Kidney epithelial cell (primary cell): ENCODE data around the gene PDE3A. TPM values are rescaled to one million over a fixed set of nuclear protein-coding genes. Genes with fewer than 3 reads are reported as not detected.

Experiments
- DNase-seq: peaks from one replicate; pipeline ENCODE4 v3.0.0-alpha.2; 2010; ENCODE audit warnings: low read depth
- H3K27me3 ChIP-seq: 2 replicates; pipeline ENCODE4 v1.6.0; 2011; ENCODE audit warnings: low read length; ENCODE audit not compliant: control insufficient read depth, insufficient read depth
- H3K36me3 ChIP-seq: 2 replicates; pipeline ENCODE4 v1.5.1; 2011; ENCODE audit warnings: low read length; ENCODE audit not compliant: control insufficient read depth, insufficient read depth
- H3K4me3 ChIP-seq: 2 replicates; pipeline ENCODE4 v1.5.1; 2011; ENCODE audit warnings: low read depth, mild to moderate bottlenecking, control low read depth, low read length
- total RNA-seq: library from RNA; depleted of rRNA; stranded (reverse); fragments of >200 nt; gene quantifications from 2 replicates; pipeline ENCODE4 v1.2.3, GENCODE V29; 2015
- TF ChIP-seq, protein P1 (sequence below): IDR thresholded peaks from 2 replicates; pipeline ENCODE4 v1.5.1; 2011; ENCODE audit warnings: mild to moderate bottlenecking, moderate library complexity, low read length, control low read depth, inconsistent platforms; ENCODE audit not compliant: insufficient read depth, poor library complexity, severe bottlenecking

PDE3A gene
- total RNA-seq, 1 donor from 2014 or later, result 1.8 TPM

DNA sequence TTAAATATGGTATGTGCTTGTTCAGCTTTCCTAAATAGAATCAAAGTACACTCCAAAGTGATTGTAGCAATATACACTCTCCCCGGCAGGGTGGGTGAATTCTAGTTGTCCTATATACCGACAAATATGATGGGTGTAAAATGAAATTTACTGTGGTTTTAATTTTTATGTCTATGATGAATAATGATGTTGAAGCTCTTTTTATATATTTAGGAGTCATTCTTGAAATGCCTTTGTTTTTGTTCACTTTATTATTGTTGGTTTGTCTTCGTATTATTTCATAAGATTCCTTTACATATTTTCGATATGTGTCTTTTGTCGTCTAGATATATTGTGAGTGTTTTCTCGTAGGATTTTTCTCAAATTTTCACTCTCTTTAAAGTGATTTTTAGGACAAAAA, 105.7 kb downstream of the PDE3A start:
- no peak for DNase-seq
- no peaks in the 10 kb centered on the region for H3K27me3 ChIP-seq
- no peaks in the 10 kb centered on the region for H3K36me3 ChIP-seq
- TF ChIP-seq, protein P1, sequence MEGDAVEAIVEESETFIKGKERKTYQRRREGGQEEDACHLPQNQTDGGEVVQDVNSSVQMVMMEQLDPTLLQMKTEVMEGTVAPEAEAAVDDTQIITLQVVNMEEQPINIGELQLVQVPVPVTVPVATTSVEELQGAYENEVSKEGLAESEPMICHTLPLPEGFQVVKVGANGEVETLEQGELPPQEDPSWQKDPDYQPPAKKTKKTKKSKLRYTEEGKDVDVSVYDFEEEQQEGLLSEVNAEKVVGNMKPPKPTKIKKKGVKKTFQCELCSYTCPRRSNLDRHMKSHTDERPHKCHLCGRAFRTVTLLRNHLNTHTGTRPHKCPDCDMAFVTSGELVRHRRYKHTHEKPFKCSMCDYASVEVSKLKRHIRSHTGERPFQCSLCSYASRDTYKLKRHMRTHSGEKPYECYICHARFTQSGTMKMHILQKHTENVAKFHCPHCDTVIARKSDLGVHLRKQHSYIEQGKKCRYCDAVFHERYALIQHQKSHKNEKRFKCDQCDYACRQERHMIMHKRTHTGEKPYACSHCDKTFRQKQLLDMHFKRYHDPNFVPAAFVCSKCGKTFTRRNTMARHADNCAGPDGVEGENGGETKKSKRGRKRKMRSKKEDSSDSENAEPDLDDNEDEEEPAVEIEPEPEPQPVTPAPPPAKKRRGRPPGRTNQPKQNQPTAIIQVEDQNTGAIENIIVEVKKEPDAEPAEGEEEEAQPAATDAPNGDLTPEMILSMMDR, result no peak
- H3K4me3 ChIP-seq, result no peak overlapping the region

DNA sequence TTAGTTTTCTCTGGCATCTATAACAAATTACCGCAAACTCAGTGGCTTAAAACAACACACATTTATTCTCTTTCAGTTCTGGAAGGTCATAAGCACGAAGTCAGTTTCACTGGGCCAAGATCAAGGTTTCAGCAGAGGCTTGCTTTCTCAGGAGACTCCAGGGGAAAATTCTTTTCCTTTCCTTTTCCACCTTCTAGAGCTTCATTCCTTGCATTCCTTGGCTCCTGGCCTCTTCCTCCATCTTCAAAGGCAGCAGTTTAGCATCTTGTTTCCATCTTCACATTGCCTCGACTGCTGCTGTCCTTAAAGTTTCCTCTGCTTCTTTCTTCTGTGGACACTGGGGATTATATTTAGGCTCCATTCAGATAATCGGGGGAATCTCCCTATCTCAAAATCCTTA, 106.1 kb downstream of the PDE3A start:
- TF ChIP-seq, protein P1, result no peak
- H3K27me3 ChIP-seq, result no peaks in the 10 kb centered on the region
- H3K36me3 ChIP-seq, result no peaks in the 10 kb centered on the region
- DNase-seq, result no peak
- H3K4me3 ChIP-seq, result no peak overlapping the region

DNA sequence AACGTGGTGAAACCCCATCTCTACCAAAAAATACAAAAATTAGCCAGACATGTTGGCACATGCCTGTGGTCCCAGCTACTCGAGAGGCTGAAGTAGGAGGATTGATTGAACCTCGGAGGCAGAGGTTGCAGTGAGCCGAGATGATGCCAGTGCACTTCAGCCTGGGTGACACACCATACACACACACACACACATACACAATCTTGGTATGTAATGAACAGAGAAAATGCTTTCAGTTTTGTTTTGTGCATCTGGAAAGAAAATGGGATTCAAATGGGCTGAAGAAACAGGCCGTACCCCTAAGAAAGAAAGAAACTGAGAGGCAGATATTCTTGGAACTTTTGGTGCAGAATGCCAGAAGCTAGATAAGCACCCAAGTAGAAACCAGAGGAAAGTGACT, 107.2 kb downstream of the PDE3A start:
- TF ChIP-seq, protein P1, result no peak
- no peak for DNase-seq
- H3K36me3 ChIP-seq, result no peaks in the 10 kb centered on the region
- H3K4me3 ChIP-seq, result no peak overlapping the region
- H3K27me3 ChIP-seq, result no peaks in the 10 kb centered on the region

DNA sequence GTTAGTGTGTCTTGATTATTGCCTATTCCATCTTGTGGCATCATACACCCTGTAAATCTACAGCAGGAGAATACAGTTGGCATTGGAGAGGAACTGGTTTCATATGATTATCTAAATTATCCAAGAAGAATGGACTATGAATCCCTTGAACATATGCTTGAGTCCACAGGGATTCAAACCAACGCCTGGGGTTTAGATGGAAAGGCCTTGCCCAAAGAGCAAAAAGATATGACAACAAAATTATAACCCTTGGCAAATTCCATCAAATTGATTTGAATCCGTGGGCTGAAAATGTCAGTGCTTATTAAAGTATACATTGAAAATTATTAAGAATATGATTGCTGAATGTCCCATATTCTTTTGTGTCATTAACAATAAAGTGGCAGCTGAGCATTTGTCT, 108.2 kb downstream of the PDE3A start:
- TF ChIP-seq, protein P1, result no peak
- Histone ChIP-seq H3K4me3 (no peak overlapping the region), H3K27me3 (no peaks in the 10 kb centered on the region), H3K36me3 (no peaks in the 10 kb centered on the region)
- DNase-seq, result no peak

DNA sequence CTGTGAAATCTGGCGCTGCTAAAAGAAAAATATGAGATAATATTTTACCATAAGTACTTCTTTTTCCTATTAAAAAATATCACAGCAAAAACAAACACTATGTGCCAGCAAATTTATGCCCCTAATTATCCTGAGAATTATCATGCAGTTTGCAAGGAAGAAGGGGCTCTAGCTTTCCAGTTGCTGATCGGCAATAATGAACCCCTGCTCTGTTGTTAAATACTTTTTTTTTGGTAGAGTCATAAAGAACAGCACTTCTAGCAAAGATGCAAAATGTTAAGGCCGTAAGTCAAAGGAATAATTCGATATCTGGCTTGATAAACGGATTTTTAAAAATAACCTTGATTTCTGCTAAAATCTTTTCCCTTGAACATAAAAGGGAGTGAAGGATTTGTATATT, 108.9 kb downstream of the PDE3A start:
- TF ChIP-seq, protein P1, result no peak
- Histone ChIP-seq H3K4me3 (no peak overlapping the region), H3K27me3 (no peaks in the 10 kb centered on the region), H3K36me3 (no peaks in the 10 kb centered on the region)
- DNase-seq, result no peak

DNA sequence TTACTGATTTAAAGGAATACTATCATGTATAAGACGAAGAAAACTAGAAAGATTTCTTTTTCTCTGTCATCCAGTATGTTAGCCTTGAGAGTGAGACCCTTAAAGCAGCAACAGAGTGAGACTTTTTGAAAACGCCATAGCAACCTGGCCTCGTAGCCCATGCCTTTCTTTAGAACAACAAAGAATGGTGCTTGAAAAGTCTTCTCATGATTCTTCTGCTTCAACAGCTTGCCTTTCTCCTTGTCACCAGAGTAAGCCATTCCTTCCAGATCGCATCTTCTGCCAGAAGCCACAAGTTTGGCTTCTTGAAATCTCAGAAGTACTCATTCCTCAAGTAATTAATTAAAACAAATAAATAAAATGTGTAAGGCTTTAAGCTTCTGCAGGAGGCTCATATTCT, 109.3 kb downstream of the PDE3A start:
- no peak overlapping the region for H3K4me3 ChIP-seq
- TF ChIP-seq, protein P1, result no peak
- no peaks in the 10 kb centered on the region for H3K36me3 ChIP-seq
- H3K27me3 ChIP-seq, result no peaks in the 10 kb centered on the region
- DNase-seq, result no peak
